ENCODE data around the gene GRIK4.

GRIK4 gene

DNA sequence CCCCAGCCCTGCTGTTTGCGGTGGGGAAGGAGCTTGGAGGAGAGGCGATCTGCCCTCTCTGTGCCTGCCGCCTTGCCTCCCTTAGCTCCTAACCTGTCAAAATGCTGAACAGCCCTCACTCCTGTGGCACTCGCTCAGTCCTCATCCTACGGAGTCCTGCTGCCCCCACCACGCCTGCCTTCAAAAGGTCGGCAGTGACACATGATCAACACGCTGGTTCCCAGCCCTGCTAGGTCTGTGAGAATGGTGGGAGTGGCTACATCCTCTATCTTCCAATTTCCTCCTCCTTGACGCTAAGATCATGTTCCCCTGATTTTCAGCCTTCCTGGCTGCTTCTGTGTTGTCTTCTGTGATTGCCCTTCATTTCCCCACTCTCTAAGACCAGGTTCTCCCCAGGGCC, 392.1 kb downstream of the GRIK4 start:
- Histone ChIP-seq H3K9me3 (ENCODE audit: low read length) (no peaks in the 10 kb centered on the region), H2AFZ (ENCODE audit: low read length) (no peak overlapping the region), H3K79me2 (ENCODE audit: insufficient read depth, low read length) (no peaks in the 10 kb centered on the region), H3K27ac (ENCODE audit: low read depth, low read length, poor library complexity, severe bottlenecking) (no peak overlapping the region), H3K4me1 (ENCODE audit: insufficient read depth, low read length, severe bottlenecking) (no peaks in the 10 kb centered on the region), H3K9me2 (ENCODE audit: low read depth, low read length) (no peaks in the 10 kb centered on the region), H4K20me1 (ENCODE audit: insufficient read depth, low read length) (no peaks in the 10 kb centered on the region), H3K9ac (ENCODE audit: low read length) (no peak overlapping the region), H3K36me3 (ENCODE audit: insufficient read depth, low read length) (no peaks in the 10 kb centered on the region), H3K4me2 (ENCODE audit: low read length) (no peak overlapping the region), H3K4me3 (ENCODE audit: low read depth, low read length, poor library complexity, severe bottlenecking) (no peak overlapping the region), H3K27me3 (ENCODE audit: insufficient read depth, low read length) (no peaks in the 10 kb centered on the region), H3F3A (ENCODE audit: insufficient read depth, low read length) (no peaks in the 10 kb centered on the region)
- TF ChIP-seq, protein P1, sequence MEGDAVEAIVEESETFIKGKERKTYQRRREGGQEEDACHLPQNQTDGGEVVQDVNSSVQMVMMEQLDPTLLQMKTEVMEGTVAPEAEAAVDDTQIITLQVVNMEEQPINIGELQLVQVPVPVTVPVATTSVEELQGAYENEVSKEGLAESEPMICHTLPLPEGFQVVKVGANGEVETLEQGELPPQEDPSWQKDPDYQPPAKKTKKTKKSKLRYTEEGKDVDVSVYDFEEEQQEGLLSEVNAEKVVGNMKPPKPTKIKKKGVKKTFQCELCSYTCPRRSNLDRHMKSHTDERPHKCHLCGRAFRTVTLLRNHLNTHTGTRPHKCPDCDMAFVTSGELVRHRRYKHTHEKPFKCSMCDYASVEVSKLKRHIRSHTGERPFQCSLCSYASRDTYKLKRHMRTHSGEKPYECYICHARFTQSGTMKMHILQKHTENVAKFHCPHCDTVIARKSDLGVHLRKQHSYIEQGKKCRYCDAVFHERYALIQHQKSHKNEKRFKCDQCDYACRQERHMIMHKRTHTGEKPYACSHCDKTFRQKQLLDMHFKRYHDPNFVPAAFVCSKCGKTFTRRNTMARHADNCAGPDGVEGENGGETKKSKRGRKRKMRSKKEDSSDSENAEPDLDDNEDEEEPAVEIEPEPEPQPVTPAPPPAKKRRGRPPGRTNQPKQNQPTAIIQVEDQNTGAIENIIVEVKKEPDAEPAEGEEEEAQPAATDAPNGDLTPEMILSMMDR (IDR thresholded peaks at IDR 0.05; ENCODE audit: low read length): no peak
- TF ChIP-seq EZH2 (IDR thresholded peaks at IDR 0.05; ENCODE audit: borderline replicate concordance, low read length): no peak

DNA sequence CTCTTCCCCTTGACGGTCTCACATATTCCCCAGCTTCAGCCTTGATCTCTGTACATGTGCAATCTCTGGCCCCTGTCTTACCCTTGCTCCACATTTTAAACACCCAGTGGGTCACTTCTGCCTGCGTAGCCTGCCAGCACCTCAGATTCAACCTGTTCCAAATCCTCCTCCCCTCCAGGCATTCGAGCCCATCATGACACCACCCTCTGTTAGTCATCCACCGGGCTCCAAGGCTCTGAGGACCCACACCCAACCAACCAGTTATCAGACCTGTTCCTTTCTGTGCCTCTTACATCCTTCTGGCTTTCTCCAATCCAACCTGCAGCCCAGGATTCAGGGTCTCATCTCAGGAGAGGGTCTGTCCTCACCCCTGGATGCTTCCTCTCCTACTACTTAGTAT, 392.6 kb downstream of the GRIK4 start:
- Histone ChIP-seq H4K20me1 (ENCODE audit: insufficient read depth, low read length) (no peaks in the 10 kb centered on the region), H3K4me3 (ENCODE audit: low read depth, low read length, poor library complexity, severe bottlenecking) (no peak overlapping the region), H3K36me3 (ENCODE audit: insufficient read depth, low read length) (no peaks in the 10 kb centered on the region), H3F3A (ENCODE audit: insufficient read depth, low read length) (no peaks in the 10 kb centered on the region), H3K4me1 (ENCODE audit: insufficient read depth, low read length, severe bottlenecking) (no peaks in the 10 kb centered on the region), H3K27me3 (ENCODE audit: insufficient read depth, low read length) (no peaks in the 10 kb centered on the region), H3K27ac (ENCODE audit: low read depth, low read length, poor library complexity, severe bottlenecking) (no peak overlapping the region), H2AFZ (ENCODE audit: low read length) (no peak overlapping the region), H3K79me2 (ENCODE audit: insufficient read depth, low read length) (no peaks in the 10 kb centered on the region), H3K9me2 (ENCODE audit: low read depth, low read length) (no peaks in the 10 kb centered on the region), H3K9ac (ENCODE audit: low read length) (no peak overlapping the region), H3K4me2 (ENCODE audit: low read length) (no peak overlapping the region), H3K9me3 (ENCODE audit: low read length) (no peaks in the 10 kb centered on the region)
- TF ChIP-seq, protein P1 (IDR thresholded peaks at IDR 0.05; ENCODE audit: low read length): no peak
- TF ChIP-seq EZH2 (IDR thresholded peaks at IDR 0.05; ENCODE audit: borderline replicate concordance, low read length): no peak

DNA sequence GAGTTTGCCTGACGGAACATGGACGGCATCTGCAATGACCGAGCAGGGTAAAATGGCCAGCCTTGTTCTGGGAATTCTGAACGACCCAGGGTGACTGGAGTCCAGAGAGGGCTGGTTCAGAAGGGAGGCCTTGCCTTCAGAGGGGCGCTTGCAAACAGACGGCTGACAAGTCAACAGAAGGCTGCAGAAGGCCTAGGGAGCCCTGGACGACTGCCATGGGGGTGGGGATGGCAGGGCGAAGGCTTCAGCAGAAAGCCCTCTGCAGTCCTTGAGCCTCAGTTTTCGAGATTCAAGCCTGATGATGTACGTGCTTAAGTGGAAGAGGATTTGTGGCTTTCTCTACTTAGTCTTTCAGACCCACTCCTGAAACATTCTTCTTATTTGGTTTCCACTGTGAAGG, 395.2 kb downstream of the GRIK4 start:
- Histone ChIP-seq H3K27me3 (ENCODE audit: insufficient read depth, low read length) (no peaks in the 10 kb centered on the region), H3K9me2 (ENCODE audit: low read depth, low read length) (no peaks in the 10 kb centered on the region), H3K4me2 (ENCODE audit: low read length) (no peak overlapping the region), H3K9ac (ENCODE audit: low read length) (no peak overlapping the region), H4K20me1 (ENCODE audit: insufficient read depth, low read length) (no peaks in the 10 kb centered on the region), H2AFZ (ENCODE audit: low read length) (no peak overlapping the region), H3K4me3 (ENCODE audit: low read depth, low read length, poor library complexity, severe bottlenecking) (no peak overlapping the region), H3K36me3 (ENCODE audit: insufficient read depth, low read length) (no peaks in the 10 kb centered on the region), H3F3A (ENCODE audit: insufficient read depth, low read length) (no peaks in the 10 kb centered on the region), H3K9me3 (ENCODE audit: low read length) (no peaks in the 10 kb centered on the region), H3K27ac (ENCODE audit: low read depth, low read length, poor library complexity, severe bottlenecking) (no peak overlapping the region), H3K79me2 (ENCODE audit: insufficient read depth, low read length) (no peaks in the 10 kb centered on the region), H3K4me1 (ENCODE audit: insufficient read depth, low read length, severe bottlenecking) (no peaks in the 10 kb centered on the region)
- no peak for TF ChIP-seq EZH2 (IDR thresholded peaks at IDR 0.05; ENCODE audit: borderline replicate concordance, low read length)
- TF ChIP-seq, protein P1 (IDR thresholded peaks at IDR 0.05; ENCODE audit: low read length): no peak

Data from OCI-LY1 (cell line).